ENCODE results near the gene TMIE. TPM values are rescaled to one million over a fixed set of nuclear protein-coding genes. Genes with fewer than 3 reads are reported as not detected.
A peak's percentile ranks its signal among the peaks of the same experiment; 100 is the strongest.

Gene TMIE
- 0.04 to 0.07 TPM in 2 of 3 replicates, not detected in the other for polyA plus RNA-seq
- 0.41 TPM for polyA plus RNA-seq (2011; ENCODE audit: low read depth)
- 0.04 TPM in 1 of 2 replicates, not detected in the other for polyA plus RNA-seq (2011; cell fraction: cytosol; rRNA removed)
- polyA plus RNA-seq (2011; cell fraction: nucleus; rRNA removed), result 0.19 TPM in 1 of 2 replicates, not detected in the other
- polyA plus RNA-seq (2012; ENCODE audit: low replicate concordance), result 0.25 TPM in 1 of 2 replicates, not detected in the other
- polyA minus RNA-seq, result 0.10 TPM in 1 of 3 replicates, not detected in the others
- not detected for polyA minus RNA-seq (2011; cell fraction: cytosol; rRNA and poly(A)+ RNA removed)
- polyA minus RNA-seq (2011; cell fraction: nucleus; rRNA and poly(A)+ RNA removed), result not detected in 2 replicates

- no peaks in the 10 kb centered on the region for H3K9me3 ChIP-seq (ENCODE audit: control insufficient read depth, low read depth, low read length)
- no peaks in the 10 kb centered on the region for H3K4me1 ChIP-seq (ENCODE audit: control insufficient read depth, extremely low read depth, insufficient read depth, low read length)
- peaks cover 33% of the 10 kb centered on the region for H3K27me3 ChIP-seq (ENCODE audit: control insufficient read depth, extremely low read depth, insufficient read depth, low read length)
- no peak within 1 kb of the TSS for H3K9ac ChIP-seq (ENCODE audit: control insufficient read depth, extremely low read depth, insufficient read depth, low read length)
- dilution Hi-C loops (cut with MboI; ENCODE audit: extremely low pct_ligation_motif_present, low sequenced_read_pairs), result no loop called here
- no peaks in the 10 kb centered on the region for H3K9me1 ChIP-seq (ENCODE audit: control insufficient read depth, extremely low read depth, insufficient read depth, low read length)
- no peaks in the 10 kb centered on the region for H3K79me2 ChIP-seq (ENCODE audit: control insufficient read depth, insufficient read depth, low read length)
- FAIRE-seq, result no peak
- H3K4me2 ChIP-seq (ENCODE audit: control insufficient read depth, extremely low read depth, insufficient read depth, low read depth, low read length), result peak within 1 kb of the TSS; percentile 20
- H4K20me1 ChIP-seq (ENCODE audit: control insufficient read depth, extremely low read depth, insufficient read depth, low read length), result no peaks in the 10 kb centered on the region
- no peak within 1 kb of the TSS for H3K27ac ChIP-seq (ENCODE audit: control insufficient read depth, insufficient read depth, low read length)
- no peak for DNase-seq (ENCODE audit: low read depth, low spot score)
- no peak within 1 kb of the TSS for H2AFZ ChIP-seq (ENCODE audit: control insufficient read depth, low read length)
- no peaks in the 10 kb centered on the region for H3K36me3 ChIP-seq (ENCODE audit: control insufficient read depth in 2 of 2, extremely low read depth in 1 of 2, insufficient read depth in 2 of 2, low read length in 2 of 2)
- peak; percentile 40 for TF ChIP-seq EZH2 (IDR thresholded peaks at IDR 0.05; ENCODE audit: low read length)
- no peak for TF ChIP-seq CTCF (optimal IDR thresholded peaks at IDR 0.05 in 1 of 3, IDR thresholded peaks at IDR 0.05 in 1 of 3, conservative IDR thresholded peaks at IDR 0.05 in 1 of 3; ENCODE audit: extremely low read depth in 1 of 3, insufficient read depth in 2 of 3, low read length in 3 of 3)
- no peak within 1 kb of the TSS for H3K4me3 ChIP-seq (ENCODE audit: control insufficient read depth in 2 of 3, extremely low read depth in 1 of 3, insufficient read depth in 2 of 3, low read depth in 1 of 3, low read length in 3 of 3)
Observed at GRCh38 chr3:46701181-46701939, at the start of gene TMIE. Gene TMIE, plus strand, starts transcription at chr3:46701392. Its CDS starts 96 bp downstream, at chr3:46701488.

GRCh38 chr3:46655271-46655670 lies 45.9 kb upstream of the TMIE start:
- Histone ChIP-seq H3K27me3 (ENCODE audit: control insufficient read depth, extremely low read depth, insufficient read depth, low read length) (no peaks in the 10 kb centered on the region), H3K9me1 (ENCODE audit: control insufficient read depth, extremely low read depth, insufficient read depth, low read length) (peaks cover 2% of the 10 kb centered on the region), H3K9ac (ENCODE audit: control insufficient read depth, extremely low read depth, insufficient read depth, low read length) (no peak overlapping the region), H3K9me3 (ENCODE audit: control insufficient read depth, low read depth, low read length) (no peaks in the 10 kb centered on the region), H4K20me1 (ENCODE audit: control insufficient read depth, extremely low read depth, insufficient read depth, low read length) (no peaks in the 10 kb centered on the region), H3K79me2 (ENCODE audit: control insufficient read depth, insufficient read depth, low read length) (no peaks in the 10 kb centered on the region), H3K4me1 (ENCODE audit: control insufficient read depth, extremely low read depth, insufficient read depth, low read length) (peaks cover 10% of the 10 kb centered on the region), H3K36me3 (ENCODE audit: control insufficient read depth in 2 of 2, extremely low read depth in 1 of 2, insufficient read depth in 2 of 2, low read length in 2 of 2) (no peaks in the 10 kb centered on the region), H3K27ac (ENCODE audit: control insufficient read depth, insufficient read depth, low read length) (no peak overlapping the region), H3K4me3 (ENCODE audit: control insufficient read depth in 2 of 3, extremely low read depth in 1 of 3, insufficient read depth in 2 of 3, low read depth in 1 of 3, low read length in 3 of 3) (no peak overlapping the region), H3K4me2 (ENCODE audit: control insufficient read depth, extremely low read depth, insufficient read depth, low read depth, low read length) (no peak overlapping the region), H2AFZ (ENCODE audit: control insufficient read depth, low read length) (no peak overlapping the region)
- FAIRE-seq, result no peak
- no peak for DNase-seq (ENCODE audit: low read depth, low spot score)
- dilution Hi-C loops (cut with MboI; ENCODE audit: extremely low pct_ligation_motif_present, low sequenced_read_pairs), result no loop called here
- TF ChIP-seq EZH2 (IDR thresholded peaks at IDR 0.05; ENCODE audit: low read length) (no peak), CTCF (optimal IDR thresholded peaks at IDR 0.05 in 1 of 3, IDR thresholded peaks at IDR 0.05 in 1 of 3, conservative IDR thresholded peaks at IDR 0.05 in 1 of 3; ENCODE audit: extremely low read depth in 1 of 3, insufficient read depth in 2 of 3, low read length in 3 of 3) (no peak)
